Cortex of kidney (tissue), 1 donor: ENCODE measurements around the gene DLX4.

Source experiments
- DNase-seq: peaks from one replicate; lab custom pipeline; 2025; lab: John Stamatoyannopoulos, UW

DLX4 gene

GRCh38 chr17:49969134-49969759, at the start of gene DLX4:
Gene DLX4 (plus strand): TSS chr17:49969190. CDS start chr17:49969469, 279 bp downstream.
- DNase-seq = no peak

GRCh38 chr17:49920030-49920769, 48.8 kb upstream of the DLX4 start:
- no peak for DNase-seq

- no peak for DNase-seq
Measured at GRCh38 chr17:49922095-49922494, 46.9 kb upstream of the DLX4 start.

GRCh38 chr17:49924116-49924515, 44.9 kb upstream of the DLX4 start:
- DNase-seq = no peak

GRCh38 chr17:49924589-49924988, 44.4 kb upstream of the DLX4 start:
- no peak for DNase-seq

- DNase-seq = no peak
Measured at GRCh38 chr17:49925921-49926320, 43.1 kb upstream of the DLX4 start.

- DNase-seq = no peak
Measured at GRCh38 chr17:49926886-49927285, 42.1 kb upstream of the DLX4 start.

GRCh38 chr17:49928126-49928800, 40.7 kb upstream of the DLX4 start:
- DNase-seq = no peak

GRCh38 chr17:49928837-49929475, 40.0 kb upstream of the DLX4 start:
- no peak for DNase-seq

GRCh38 chr17:49930880-49931279, 38.1 kb upstream of the DLX4 start:
- DNase-seq = no peak

GRCh38 chr17:49931416-49932137, 37.4 kb upstream of the DLX4 start:
- DNase-seq = no peak

GRCh38 chr17:49932138-49932723, 36.8 kb upstream of the DLX4 start:
- no peak for DNase-seq

- no peak for DNase-seq
Measured at GRCh38 chr17:49932901-49933300, 36.1 kb upstream of the DLX4 start.

- no peak for DNase-seq
Measured at GRCh38 chr17:49935526-49936210, 33.3 kb upstream of the DLX4 start.

- DNase-seq = no peak
Measured at GRCh38 chr17:49936386-49936785, 32.6 kb upstream of the DLX4 start.

GRCh38 chr17:49939318-49939717, 29.7 kb upstream of the DLX4 start:
- no peak for DNase-seq

- DNase-seq = no peak
Measured at GRCh38 chr17:49941427-49941826, 27.6 kb upstream of the DLX4 start.

GRCh38 chr17:49942947-49943346, 26.0 kb upstream of the DLX4 start:
- no peak for DNase-seq

GRCh38 chr17:49944273-49944870, 24.6 kb upstream of the DLX4 start:
- DNase-seq = no peak

- DNase-seq = no peak
Measured at GRCh38 chr17:49946208-49946607, 22.8 kb upstream of the DLX4 start.
